Midbrain (tissue), 1 donor: ENCODE measurements around the gene LDLRAD4.

ENCODE experiments used
- DNase-seq: peaks from one replicate; lab custom pipeline; 2025; lab: John Stamatoyannopoulos, UW

Gene LDLRAD4

DNA sequence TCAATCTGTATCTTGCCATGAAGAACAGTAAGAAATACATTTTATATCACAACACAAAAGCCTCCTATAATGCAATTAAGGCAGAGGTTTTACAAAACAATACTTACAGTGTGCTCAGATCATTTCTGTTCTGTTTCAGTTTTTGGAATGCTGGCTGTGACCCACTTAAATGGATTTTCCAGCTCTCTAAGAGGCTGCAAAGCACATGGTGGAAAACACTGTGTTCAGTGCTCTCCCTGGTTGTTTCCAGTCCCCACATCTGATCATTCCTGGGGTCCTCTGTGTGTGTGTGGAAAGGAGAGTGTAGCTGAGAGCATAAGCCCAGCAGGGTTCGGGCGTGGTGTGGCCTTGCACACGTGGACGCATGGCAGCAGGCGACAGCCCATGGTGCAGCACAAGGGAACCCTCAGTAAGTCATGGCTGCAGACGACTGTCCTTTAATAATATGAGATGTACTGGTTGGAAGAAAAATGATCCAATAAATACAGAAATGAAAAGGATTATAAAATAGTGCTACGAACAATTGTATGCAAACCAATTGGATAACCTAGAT is 412.2 kb downstream of the LDLRAD4 start:
- no peak for DNase-seq

DNA sequence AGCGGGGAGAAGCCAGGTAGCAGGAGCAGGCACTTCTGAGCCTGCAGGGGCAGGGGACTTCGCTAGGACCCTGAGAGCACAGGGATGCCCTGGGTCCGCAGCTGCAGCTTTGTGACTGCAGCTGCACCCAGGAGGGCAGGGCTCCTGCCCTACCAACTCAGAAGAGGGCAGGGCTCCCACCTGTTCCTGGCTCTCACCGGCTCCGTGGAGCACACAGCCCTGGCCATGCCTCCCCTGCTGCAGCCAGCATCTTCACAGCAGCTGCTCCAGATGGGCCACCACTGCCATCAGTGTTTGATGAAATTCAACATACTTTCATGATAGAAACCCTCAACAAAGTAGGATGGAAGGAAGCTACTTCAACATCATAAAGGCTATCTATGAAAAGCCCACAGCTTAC is 415.1 kb downstream of the LDLRAD4 start:
- no peak for DNase-seq

DNA sequence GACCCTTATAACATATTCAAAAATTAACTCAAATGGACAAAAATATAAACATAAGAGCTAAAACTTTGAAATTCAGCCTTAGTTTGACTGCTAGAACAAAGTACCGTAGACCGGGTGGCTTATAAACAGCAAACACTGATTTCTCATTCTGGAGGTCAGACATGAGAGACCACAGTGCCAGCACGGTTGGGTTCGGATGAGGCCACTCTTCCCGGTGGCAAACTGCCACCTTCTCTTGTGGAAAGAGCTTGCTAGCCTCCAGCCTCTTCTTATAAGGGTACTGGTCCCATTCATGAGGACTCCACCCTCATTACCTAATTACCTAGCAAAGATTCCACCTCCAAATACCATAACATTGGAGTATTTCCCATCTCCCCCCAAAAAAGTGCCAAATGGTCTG is 416.5 kb downstream of the LDLRAD4 start:
- peak; percentile 81 for DNase-seq

DNA sequence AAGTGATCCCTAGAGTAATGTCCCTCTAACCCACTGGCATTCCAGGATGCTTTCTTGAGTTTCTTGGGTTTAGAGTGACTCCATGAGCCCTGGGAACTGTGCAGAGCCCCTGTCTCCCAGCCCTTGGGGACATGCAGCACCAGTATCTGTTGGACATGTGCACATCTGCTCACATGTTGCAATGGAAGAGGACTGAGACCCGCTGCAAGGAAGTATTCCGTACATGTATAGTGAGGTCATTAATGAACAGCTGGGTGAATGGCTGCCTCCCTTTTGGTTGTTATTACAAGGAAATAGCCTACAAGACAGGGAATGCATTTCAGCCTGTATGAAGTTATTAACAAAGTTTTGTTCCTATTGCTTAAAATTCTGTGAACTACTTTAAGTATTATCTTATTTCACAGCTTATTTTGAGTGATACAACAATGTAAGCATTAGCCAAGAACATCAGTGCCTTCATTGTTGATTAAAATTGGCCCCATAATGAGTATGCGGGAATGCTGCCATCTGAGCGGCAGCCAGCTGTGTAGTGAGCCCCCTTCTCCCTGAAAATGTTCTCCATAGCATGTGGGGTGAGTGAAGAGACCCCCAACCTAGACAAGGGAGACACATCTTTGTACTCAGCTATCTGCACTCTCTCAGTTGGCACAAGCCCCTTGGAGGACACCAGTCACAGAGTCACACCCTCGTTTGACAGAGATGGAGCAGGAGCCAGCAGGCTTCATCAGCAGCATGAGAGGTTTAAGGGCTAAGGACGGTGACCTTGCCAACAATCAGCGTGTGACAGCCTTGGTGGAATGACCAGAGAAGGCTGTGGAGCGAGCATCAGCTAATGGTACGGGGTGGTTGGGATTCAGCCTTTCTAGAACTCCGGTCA is 420.4 kb downstream of the LDLRAD4 start:
- no peak for DNase-seq

DNA sequence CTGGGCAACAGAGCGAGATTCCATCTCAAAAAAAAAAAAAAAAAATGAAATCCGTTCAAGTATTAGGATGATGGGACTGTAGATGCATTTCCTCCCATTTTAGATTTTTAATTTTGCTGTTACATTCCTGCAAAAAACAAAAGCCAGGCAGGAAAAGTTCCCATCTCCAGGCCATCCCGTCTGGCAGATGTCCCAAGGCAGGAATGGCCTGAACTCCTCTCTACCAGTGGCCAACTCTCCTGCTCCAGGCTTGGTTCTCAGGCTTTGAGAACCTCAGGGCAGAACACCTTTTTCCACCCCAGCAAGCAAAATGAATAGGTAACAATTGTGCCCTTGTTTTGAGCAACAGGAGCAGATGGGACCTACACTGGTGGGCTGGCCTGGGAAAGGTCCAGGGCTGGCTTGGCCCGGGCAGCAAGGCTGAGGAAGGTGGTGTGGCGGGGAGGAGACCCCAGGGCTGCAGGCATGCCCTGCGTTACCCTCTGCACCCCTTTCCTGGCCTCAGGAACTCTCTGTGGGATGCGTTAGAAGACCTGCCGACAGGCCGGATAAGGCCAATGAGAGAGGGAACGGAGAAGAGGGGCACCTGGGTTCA is 421.8 kb downstream of the LDLRAD4 start:
- DNase-seq = no peak

DNA sequence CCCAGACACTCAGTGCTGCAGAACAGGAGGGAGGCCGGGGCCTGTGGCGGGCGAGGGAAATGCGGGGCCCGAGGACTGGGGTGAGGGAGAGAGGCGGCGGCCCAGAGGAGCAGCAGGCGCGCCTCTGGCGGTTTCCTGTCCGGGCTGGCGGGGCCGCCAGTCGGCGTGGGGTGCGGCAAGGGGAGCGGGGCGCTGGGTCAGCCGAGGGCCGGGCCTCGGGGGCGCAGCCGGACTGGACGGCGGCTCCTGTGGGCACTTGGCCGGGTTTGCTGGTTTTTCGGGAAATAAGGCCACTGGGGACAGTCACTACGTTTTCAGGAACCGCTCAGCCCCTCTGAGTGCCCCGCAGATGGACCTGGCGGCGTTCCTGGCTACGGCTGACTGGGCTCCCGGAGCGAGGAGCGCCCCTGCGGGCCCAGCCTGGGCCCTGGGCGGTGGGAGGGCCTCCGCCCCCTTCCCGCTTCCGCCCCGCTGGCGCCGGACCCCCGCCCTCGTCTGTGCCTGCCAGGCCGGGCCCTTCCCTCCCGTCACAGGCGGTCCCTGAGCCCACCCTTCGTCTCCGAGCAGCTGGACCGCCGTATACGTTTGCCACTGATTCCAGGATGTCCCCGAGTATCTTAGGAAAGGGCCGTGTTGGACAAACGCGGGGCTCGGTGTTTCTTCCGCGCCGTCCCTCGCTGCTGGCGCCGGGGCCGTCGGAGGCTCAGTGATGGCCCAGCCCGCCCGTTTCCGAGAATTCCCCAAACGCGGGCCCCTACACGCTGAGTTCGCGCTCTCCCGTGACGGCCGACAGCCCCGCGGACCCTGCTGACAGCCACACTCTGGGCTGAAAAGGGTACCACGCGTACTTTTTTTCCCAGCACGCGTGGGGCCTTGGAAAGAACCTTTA is 423.2 kb downstream of the LDLRAD4 start:
- DNase-seq = no peak

DNA sequence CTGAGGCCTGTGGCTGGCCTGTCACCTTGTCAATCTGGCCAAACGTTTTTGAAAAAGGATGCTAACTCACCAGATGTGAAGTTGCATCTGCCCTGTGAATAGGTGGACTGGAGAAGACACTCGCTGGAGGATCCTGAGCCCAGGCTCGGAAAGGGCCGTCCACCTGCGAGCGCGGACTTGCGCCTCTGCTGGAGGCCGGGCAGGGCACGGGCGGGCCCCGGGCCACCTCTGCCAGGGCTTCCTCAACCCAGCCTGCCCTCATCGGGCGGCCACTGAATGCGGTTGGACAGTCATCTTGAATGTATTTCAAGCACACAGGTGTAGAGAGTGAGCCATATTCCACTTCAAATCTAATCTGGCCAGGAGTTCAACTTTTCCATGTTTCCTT is 423.9 kb downstream of the LDLRAD4 start:
- DNase-seq = no peak

DNA sequence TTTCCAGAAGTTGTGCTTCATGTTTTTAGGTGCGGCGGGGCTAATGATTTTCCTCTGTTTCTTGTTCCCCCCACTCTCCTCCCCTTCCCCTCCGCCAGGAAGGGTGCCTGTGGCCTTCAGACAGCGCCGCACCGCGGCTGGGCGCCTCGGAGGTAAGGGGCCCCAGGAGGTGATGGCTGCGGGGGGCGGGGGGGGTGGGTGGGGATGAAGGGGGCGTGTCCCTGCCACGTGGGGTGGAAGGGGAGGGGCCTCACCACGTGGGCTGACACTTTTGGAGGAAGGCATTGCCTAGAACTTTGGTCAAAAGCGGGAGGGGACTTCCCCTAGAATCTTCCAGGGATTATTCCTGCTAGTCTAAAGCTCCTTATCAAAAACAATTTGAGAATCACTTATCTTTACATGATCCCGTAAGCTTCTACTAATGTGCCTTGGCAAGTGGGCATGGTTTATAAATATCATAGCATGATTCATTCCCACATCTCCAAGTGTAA is 424.7 kb downstream of the LDLRAD4 start:
- DNase-seq = no peak

DNA sequence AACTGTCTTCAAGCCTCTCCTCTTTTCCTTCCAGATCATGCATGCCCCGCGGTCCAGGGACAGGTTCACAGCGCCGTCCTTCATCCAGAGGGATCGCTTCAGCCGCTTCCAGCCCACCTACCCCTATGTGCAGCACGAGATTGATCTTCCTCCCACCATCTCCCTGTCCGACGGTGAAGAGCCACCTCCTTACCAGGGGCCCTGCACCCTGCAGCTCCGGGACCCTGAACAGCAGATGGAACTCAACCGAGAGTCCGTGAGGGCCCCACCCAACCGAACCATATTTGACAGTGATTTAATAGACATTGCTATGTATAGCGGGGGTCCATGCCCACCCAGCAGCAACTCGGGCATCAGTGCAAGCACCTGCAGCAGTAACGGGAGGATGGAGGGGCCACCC is 426.5 kb downstream of the LDLRAD4 start:
- DNase-seq = no peak

DNA sequence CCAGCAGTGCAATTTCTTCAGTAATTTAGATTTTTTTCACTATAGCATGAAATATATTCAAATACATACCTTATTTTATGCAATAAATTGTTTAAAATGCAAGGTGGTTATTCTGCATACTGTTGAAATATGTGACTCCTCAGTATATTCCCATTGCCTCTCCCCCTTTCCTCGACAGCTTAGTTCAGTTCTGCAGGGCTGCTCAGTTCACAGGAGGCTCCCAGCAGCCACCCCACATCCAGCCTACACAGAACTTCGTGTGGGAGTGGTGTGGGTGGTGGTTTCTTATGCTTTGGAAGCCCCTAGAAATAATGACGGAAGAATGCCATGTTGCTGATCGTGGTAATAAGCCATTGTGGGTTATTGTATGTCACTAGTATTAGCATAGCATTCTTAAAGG is 428.1 kb downstream of the LDLRAD4 start:
- no peak for DNase-seq

DNA sequence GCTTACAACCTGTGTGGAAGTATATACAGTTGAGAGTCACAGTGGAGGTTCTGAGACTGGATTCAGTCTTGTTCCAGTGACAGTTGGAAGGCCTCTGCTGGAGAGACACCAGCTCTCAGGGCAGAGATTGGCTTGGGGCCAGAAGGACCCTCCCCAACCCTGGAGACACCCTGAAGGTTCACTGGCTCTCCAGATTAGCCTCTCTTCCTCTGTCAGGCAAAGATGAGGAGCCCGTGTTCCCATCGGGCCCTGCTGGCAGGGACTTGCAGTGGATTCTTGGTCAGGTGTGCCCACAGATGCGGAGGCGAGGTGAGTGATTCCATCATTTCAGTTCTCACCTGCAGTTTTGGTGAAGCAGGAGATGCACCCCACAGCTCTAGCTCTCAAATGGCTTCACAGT is 429.2 kb downstream of the LDLRAD4 start:
- DNase-seq = no peak

DNA sequence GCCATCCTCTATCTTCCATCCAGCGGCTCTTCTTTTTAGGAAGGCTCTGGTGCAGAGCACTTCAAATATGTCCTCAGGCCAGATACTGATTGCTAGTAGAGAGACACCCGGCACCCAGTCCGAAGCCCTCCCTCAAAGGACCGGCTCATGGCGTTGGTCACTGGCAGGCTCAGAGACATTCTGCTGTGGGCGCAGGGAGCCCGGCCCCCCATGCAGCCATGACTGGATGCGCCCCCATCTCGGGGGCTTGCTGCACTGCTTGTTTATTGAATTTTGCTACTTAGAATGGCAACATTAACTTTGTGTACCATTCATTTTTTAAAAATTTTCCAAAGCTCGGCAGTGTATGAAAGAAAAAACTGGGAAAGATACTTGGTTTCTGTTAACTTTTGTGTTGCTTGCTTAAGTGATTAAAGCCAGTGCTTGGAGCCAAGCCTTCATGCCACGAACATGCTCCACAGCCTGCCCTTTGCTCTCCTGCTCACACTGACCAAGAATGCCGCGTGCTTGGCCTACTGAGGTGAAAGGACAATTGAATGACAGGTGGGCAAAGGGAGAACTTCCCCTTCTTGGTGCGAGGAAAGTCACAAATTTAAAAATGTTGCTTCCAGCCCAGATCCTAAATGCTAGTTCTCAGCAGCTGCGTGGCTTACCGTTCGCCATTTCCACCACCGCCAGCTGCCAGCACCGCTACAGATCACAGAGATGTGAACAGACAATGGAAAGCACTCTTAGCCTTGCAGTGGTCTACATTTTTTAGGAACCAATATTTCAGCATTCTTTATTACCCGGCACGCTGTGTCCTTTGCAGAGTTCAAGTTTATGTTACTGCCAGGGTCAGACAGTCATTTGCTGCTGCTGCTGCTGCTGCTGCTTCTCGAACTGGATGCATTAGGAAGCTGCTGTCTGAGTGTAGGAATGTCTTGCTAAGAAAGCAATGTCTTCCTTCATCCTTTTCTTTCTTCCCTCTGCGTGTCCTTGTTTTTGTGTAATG is 431.1 kb downstream of the LDLRAD4 start:
- no peak for DNase-seq

DNA sequence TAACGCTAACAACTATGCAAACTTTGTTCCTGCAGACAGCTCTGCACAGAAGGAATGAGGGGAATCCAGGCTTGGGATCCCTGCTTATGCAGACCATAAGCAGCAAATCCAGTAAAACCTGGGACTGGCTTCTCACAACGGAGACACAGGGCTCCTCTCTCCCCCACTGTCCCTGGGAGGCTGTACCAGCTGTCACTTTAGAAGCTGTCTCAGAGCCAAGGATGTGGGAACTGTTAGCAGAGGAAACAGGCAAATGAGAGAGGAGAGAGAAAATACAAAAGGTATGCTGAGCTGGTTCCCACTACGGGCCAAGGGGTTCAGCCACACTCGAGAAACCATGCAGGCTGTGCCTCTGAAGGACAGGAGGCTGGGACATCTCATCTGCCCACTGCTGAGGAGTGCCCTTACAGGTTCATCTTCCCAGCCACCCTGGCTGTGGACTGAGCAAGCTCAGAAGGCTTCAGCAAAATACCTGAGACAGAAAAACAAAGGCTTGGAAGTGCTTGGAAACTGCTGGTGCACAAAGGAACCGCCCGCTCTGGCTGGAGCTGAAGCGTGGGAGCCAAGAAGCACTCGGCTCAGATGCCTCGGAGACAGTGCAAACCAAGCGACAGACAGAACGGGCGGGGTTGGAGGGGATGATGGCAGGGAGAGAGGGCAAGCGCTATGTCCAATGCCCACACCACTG is 435.3 kb downstream of the LDLRAD4 start:
- DNase-seq = no peak

DNA sequence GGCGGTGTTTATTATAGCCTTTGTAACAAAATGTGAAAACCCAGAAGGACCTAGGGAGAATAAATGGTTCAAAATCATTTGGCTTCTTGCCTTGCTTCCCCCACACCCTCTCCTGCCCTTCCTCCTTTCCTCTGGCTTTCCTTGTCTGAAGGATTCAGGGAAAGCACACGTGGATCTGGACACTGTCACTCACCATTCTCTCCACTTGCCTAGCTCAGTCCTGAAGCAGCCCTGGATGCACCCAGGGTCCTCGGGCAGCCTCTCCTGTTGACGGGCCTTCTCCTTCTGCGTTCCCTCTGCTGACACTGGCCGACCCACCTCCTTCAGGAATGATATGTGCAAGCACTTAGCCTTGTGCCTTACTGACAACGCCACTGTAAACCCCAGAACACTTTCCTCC is 439.4 kb downstream of the LDLRAD4 start:
- no peak for DNase-seq

DNA sequence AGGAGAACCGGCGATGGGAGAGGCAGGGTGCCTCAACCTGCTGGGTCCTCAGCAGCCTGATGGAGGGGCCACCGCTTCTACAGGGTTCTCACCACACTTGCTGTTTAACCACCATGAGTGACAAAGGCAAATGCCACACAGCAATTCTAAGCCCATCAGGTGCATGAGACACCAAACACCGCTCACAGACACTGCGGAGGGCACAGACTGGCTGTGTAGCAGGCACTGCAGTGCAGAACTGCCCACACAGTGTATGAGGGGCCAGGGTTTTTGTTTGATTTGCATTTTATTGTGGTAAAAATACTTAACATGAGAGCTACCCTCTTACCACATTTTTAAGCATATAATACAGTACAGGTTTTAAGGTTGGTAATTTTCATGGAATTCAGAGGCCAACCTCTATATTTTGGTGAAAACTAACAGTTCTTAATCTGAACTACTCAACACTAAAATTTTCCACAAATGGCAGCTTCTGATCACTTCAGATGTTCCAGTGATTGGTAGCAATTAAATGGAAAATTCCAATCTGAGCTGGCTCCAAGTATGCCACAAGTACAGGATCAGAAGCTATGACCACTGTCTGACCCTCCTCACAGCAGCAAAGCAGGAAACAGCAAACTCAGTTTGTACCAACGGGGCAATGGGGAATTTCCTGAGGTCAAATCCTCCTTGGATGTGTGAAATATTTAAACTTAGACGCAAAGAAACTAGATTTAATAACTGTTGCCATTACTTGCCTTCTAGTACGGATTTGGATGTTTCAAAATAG is 440.1 kb downstream of the LDLRAD4 start:
- no peak for DNase-seq

DNA sequence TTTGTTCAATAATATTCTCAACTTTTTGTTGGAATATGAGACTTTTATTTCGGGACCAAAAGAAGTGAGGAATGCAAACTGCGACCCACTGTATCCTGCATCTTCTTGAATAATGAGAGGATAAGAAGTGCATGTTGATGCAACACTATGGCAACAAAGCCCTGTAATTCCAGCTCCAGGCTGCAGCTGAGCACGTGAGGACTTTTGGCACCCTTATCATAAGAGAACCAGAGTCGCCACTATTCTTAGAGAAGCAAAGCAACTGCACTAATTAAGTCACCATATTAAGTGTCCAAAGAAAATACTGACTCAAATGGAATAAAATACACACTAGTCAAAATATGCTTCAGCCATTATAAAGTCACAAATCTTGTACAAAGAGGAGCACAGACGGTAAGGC is 441.9 kb downstream of the LDLRAD4 start:
- DNase-seq = peak; percentile 23

DNA sequence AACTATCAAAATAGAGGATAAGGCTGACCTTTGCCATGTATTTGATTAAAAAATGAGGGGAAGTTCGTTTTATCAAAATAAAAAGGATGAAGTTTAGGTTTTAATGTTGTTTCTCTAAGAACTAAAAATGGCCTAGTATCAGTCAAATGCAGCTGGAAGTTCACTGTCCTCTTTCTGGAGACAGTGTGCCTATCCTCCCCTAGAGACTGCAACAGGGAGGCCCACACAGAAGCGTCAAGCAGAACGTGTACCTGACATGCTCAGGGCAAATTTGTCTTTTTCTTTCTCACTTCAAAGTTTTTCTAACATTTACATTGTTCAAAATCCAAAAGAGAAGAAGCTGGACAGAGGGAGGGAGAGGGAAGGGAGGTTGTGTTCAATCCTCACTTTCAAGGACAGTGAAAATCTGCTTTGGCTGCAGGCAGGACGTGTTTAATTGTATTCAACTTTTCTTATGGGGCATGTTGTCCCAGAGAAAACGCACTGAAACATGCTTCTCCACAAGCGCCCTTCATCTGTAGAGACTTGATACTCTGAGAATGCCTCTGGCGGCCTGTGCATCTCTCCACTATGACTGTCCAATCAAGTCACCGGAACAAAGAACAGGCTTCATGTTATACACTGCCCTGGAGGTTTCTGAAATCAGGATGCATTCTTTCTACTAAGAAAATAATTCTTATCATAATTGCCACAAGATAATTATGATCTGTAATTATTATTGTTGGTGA is 442.7 kb downstream of the LDLRAD4 start:
- no peak for DNase-seq

DNA sequence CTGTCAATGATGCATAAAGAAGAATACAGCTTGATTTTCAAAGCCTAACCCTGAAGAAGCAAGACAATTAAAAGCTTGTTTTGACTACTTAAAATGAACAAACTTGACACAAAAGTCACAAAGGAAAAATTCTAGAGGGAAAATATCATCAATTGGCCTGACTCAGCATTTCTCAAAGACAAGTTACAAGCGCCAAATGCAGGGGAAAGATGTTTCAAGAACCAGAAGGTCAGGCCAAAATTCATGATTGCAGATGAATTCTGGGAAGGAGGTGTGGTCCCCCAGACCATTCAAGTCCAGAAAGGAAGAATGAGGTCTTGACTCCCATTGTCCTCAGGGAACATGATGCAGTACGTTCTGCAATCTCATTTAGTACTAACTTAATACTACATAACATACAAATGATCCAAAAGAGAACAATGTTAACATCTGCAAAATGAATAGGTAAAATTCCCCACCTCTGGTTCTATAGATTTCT is 443.3 kb downstream of the LDLRAD4 start:
- DNase-seq = no peak

DNA sequence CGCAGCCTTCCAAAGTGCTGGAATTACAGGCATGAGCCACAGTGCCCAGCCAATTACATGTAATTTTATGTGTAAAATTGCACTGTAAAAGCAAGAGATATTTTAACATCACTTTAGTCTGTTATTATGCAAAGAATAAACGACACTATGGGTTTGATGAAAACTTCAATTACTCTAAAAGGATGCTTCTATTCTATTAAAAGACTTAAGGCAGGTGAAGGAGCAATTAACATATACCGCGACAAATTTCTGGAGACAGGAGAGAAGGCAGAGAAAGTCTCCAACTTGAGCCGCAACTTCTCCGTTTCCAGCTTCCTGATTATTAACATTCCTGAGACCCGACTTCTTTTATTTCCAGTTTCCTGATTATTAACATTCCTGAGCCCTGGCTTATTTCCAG is 454.1 kb downstream of the LDLRAD4 start:
- no peak for DNase-seq
